Measurements from ENCODE around the gene MED16.
"Not testable (repeated sequence)": the region's sequence is repeated elsewhere in the genome, so short reads cannot be mapped to it uniquely, and the experiment has no call there.

The MED16 gene

GRCh38 chr19:852136-853013, 40.6 kb downstream of the MED16 start, which contains the start of gene ELANE:
TSS of gene ELANE (plus strand) at chr19:852303. CDS start at chr19:852329, 26 bp downstream.
- no peak for DNase-seq

GRCh38 chr19:850979-851335, 42.0 kb downstream of the MED16 start:
- no peak for DNase-seq

- no peak for DNase-seq
Measured at GRCh38 chr19:850221-850978, 42.6 kb downstream of the MED16 start.

- not testable (repeated sequence) for DNase-seq
Measured at GRCh38 chr19:849195-849594, 43.8 kb downstream of the MED16 start.

GRCh38 chr19:848386-848921, 44.5 kb downstream of the MED16 start:
- DNase-seq: no peak

- no peak for DNase-seq
Measured at GRCh38 chr19:845707-846521, 47.1 kb downstream of the MED16 start.

DNA sequence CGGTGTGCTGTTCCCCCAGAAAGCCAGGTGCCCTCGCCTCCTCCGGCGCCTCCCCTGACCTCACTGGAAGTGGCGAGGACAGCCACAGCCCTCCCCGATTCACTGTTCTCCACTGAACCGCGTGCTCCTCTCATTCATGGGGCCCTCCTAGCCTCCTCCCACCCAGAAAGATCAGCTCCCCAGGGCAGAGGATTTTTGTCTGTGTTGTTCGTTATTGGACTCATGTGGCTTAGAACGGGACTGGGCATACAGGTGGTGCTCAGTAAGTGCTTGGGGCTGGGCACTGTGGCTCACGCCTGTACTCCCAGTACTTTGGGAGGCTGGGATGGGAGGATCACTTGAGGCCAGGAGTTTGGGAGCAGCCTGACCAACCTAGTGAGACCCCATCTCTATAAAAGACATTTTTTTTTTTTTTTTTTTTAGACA, 48.4 kb downstream of the MED16 start:
- no peak for DNase-seq

GRCh38 chr19:843836-844545, 49.0 kb downstream of the MED16 start:
- no peak for DNase-seq

DNA sequence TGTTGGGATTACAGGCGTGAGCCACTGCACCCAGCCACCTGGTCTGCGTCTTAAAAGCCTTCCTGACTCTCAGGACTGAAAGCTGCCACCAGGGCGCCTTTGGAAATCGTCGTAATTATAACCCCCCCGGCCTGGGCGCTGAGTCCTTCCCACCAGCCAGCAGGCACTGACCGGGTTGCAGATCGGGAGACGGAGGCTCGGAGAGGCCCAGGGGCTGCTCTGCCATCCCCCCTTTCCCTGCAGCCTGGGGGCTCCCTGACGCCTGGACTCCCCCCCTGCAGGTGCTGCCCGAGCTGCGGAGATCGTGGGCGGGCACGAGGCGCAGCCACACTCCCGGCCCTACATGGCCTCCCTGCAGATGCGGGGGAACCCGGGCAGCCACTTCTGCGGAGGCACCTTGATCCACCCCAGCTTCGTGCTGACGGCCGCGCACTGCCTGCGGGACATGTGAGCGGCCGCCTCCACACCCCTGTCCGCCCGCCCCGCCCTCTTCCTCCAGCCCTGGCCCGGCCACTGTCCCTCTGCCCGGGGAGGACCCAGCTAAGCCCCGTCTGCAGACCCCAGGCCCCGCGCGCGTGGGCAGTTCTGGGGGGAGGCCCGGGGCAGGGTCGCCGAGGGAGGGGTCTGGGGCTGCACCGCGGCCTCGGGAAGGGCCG, 49.7 kb downstream of the MED16 start:
- no peak for DNase-seq

- DNase-seq: not testable (repeated sequence)
Measured at GRCh38 chr19:842802-843179, 50.2 kb downstream of the MED16 start.

- DNase-seq: no peak
Measured at GRCh38 chr19:840519-841206, 52.3 kb downstream of the MED16 start, which contains the start of gene PRTN3. TSS of gene PRTN3 (plus strand) at chr19:840999. CDS start at chr19:841009, 10 bp downstream.

DNA sequence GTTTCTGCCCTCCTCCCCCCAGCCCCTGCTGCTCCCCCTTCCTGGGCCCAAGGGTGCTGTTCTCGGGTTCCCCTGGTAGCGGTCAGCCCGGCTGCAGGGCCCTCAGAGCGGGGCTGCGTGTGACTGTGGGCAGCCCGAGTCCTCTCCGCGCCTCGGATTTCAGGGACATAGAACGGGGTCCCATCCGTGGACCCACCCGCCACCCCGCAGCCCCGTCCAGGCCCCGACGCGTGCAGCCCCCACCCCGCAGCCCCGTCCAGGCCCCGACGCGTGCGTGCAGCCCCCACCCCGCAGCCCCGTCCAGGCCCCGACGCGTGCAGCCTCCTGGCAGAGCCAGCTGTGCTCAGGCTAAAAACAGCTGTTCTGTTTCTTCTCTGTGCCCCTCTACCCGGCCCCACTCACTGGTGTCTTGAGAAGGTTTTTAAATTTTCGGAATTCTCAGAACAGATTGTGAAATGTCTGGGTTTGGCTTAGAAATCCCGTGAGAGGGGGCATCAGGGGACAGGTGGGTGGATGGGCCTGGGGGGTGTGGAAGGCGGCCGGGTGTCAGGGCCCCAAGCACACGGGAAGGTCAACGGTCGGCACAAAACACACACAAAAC, 57.7 kb downstream of the MED16 start:
- DNase-seq: no peak

DNA sequence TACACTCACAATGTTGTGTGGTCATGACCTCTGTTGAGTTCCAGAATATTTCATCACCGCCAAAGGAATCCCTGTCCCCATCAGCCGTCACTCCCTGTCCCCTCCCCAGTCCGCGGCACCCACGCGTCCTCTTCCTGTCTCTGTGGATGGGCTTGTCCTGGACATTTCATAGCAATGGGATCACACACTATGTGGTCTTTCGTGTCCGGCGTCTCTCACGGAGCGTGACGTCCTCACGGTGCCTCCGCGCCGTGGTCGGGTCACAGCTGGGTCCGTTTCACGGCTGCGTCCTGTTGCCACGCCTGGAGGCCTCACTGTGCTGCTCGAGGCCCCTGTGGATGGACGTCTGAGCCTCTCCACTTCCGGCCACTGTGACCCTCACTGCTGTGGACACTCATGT, 58.8 kb downstream of the MED16 start:
- no peak for DNase-seq

- DNase-seq: no peak
Measured at GRCh38 chr19:831407-832369, 61.3 kb downstream of the MED16 start.

GRCh38 chr19:829129-829758, 63.7 kb downstream of the MED16 start:
- DNase-seq: no peak

- no peak for DNase-seq
Measured at GRCh38 chr19:827710-828321, 65.2 kb downstream of the MED16 start, which contains the start of gene AZU1. TSS of gene AZU1 (plus strand) at chr19:827837. CDS start at chr19:827847, 10 bp downstream.

GRCh38 chr19:827314-827709, 65.7 kb downstream of the MED16 start:
- DNase-seq: no peak

All from central memory CD4-positive, alpha-beta T cell (primary cell).